NAMALWA (cell line): ENCODE measurements around the gene ALDOC.
"Not testable (repeated sequence)": the region's sequence is repeated elsewhere in the genome, so short reads cannot be mapped to it uniquely, and the experiment has no call there.

Experiments used
- DNase-seq: peaks from one replicate; pipeline ENCODE4 v3.0.0-alpha.2; 2015; ENCODE audit warnings: low spot score

Gene ALDOC

DNA sequence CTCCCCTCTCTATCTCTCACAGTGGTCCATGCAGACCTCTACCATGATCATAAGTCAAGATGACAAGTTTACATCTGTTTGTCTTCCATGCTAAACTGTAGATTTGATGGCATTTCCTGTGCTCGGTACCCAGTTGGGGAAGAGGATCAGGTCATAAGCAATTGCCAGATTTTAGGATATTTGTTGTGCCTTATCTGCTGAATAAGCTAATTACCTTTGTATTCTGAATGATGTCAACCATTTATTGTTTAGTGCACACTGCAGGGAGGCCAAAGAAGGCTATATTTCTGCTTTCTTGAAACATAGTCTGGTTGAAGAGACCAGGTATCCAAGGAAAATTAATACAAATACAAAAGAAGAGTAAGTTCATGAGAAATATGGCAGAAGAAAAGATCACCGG is 5.8 kb upstream of the ALDOC start:
- DNase-seq: no peak

DNA sequence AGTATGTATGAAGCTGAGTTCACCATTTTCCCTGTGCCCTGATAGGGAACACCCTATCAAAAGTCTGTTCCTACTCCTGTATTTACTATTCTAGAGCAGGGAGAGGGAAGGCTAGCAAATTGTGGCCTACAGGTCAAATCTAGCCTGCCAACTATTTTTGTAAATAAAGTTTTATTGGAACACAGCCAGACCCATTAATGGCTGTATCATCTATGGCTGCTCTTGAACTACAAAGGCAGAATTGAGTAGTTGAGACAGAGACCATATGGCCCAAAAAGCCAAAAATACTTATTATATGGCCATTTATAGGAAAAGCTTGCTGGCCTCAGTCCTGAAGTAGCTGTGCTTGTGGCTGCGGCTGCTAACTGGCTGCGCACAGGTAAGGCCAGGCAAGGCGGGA is 4.3 kb upstream of the ALDOC start:
- no peak for DNase-seq

DNA sequence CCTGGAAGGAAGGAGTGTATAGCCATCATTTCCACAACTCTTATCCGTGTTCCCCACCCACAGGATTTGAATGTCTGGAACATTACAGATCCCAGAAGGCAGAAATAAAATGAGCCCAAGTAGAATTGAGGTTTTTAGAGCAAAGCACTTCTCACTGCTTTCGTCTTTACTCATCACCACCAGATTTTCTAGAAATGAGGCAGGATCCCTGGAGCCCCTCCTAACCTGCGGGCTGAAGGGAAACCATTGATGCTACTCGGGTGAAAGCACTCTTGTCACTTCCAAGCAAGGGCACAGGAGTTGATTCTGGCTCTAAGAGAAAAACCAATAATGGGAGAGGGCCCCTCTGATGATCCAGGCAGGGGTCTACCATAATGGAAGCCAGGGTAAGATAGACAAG is 2.8 kb upstream of the ALDOC start:
- DNase-seq: no peak

GRCh38 chr17:28578246-28579195 is 1.8 kb upstream of the ALDOC start:
- DNase-seq: no peak

GRCh38 chr17:28577466-28577824 is 750 bp upstream of the ALDOC start:
- DNase-seq: no peak

DNA sequence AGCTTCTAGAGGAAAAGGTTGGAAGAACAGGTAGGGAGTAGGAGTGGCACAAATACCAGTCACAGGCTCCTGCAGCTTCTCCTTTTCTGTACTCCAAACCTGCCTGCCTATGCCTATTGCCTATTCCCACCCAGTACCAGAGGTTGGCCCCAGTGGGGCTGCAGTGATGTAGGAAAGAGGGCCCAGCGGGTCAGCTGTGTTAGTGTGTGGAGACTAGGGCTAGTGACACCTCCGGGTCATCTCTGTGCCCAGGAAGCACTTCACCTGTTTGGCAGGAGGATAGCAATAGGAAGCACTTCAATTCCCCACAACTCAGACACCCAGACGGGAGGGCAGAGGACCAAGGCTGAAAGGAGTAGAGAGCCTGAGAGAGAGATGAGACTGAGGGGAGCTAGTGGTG is 679 bp downstream of the ALDOC start:
- DNase-seq: not testable (repeated sequence)

GRCh38 chr17:28575126-28575795 is 1.4 kb downstream of the ALDOC start:
- no peak for DNase-seq

- no peak for DNase-seq
These were observed 2.2 kb downstream of the ALDOC start for GRCh38 chr17:28574526-28574925.

DNA sequence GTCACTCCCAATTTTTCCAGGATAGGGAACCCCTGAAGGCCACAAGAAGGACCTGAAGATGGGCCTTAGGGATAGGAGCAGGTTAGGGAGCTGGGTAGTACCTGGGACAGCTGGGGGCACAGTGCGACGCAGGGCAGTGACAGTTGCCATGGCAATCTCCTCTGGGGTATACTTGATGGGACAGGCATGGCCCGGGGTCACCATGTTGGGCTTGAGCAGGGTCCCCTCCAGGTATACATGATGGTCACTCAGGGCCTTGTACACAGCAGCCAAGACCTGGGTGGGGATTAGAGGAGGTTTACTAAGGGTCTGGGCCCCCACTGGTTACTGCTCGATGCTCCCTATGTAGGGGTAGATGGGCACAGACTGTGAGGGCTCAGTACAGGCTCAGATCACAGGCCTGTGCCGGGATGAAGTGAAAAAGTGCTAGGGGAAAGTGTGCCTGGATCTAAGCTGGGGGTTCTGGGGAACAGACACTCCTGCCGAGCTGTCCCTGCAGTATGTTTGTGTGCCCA is 2.7 kb downstream of the ALDOC start:
- no peak for DNase-seq

- no peak for DNase-seq
These were observed 3.2 kb downstream of the ALDOC start for GRCh38 chr17:28573521-28573920.

- no peak for DNase-seq
These were observed 3.7 kb downstream of the ALDOC start for GRCh38 chr17:28573040-28573380.

GRCh38 chr17:28572259-28573039 is 4.2 kb downstream of the ALDOC start:
- DNase-seq: no peak

- DNase-seq: peak; percentile 94
These were observed 5.2 kb downstream of the ALDOC start, which contains the start of gene PIGS for GRCh38 chr17:28571361-28572122. TSS of gene PIGS (minus strand) at chr17:28571524. CDS start at chr17:28571496, 28 bp downstream.

DNA sequence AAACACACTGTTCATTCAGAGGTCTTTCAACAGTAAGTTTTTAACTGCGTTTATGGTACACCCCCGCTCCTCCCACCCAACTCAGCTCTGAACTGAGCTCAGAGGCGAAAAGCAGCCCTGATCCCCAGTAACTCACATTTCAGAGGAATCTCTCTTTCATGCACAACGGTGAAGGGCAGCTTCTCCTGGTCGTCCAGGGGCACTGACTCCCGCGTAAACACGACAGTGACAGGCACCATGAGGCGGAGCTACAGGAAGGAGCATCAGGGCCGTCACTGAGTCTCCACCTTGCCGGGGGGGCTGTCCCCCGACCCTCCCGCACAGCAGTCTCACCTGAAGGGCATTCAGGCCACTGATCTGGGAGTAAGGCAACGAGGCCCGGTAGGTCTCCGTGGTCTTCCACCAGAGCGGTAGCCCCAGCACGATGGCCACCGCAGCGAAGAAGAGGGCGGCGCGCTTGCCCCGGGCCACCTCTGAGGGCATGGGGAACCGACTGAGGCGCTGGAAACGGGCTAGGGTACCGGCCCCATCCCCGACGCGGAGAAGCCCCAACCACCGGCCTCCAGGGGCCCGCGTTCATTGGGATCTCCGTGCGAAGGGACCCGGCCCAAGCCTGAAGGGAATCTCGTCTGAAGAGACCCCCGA is 5.9 kb downstream of the ALDOC start:
- DNase-seq: peak; percentile 68

- DNase-seq: no peak
These were observed 7.2 kb downstream of the ALDOC start for GRCh38 chr17:28569446-28569845.

- peak; percentile 76 for DNase-seq
These were observed 9.1 kb downstream of the ALDOC start for GRCh38 chr17:28567604-28568003.

GRCh38 chr17:28563475-28563874 is 13.2 kb downstream of the ALDOC start:
- no peak for DNase-seq

- no peak for DNase-seq
These were observed 21.7 kb downstream of the ALDOC start for GRCh38 chr17:28555022-28555421.

DNA sequence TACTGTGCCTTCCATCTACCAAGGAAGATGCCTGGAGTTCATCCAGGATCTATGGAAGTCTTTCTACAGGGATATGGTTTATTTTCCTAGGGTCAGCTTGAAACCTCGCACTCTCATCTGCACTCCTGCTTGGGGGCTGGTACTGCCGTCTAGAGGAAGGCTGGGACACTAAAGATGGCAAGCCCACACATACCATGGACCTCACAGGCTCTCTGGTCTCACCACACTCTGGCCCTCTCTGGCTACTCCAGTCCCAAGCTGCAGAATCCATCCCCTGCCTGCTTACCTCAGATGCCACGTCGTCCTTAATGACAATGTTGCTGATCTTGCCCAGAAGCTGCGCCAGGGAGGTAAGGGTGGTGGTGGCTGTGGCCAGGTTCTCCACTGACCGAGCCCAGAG is 22.1 kb downstream of the ALDOC start:
- DNase-seq: no peak

GRCh38 chr17:28553000-28553505 is 23.6 kb downstream of the ALDOC start:
- DNase-seq: peak; percentile 6
